Right ventricle myocardium superior (tissue), 1 donor: ENCODE data around the gene B3GNT9. TPM values are rescaled to one million over a fixed set of nuclear protein-coding genes. Genes with fewer than 3 reads are reported as not detected.

ENCODE experiments used
- ATAC-seq: fragments of 200-7000 bp; cut with Tn5 transposase; one replicate; pipeline ENCODE4 v1.9.1; 2020; ENCODE audit warnings: mild to moderate bottlenecking; ENCODE audit not compliant: poor library complexity
- DNase-seq: peaks from one replicate; pipeline ENCODE4 v3.0.0-alpha.2; 2020
- intact Hi-C: fragments of 100-400 bp; cut with DNase I; formaldehyde crosslinking; loops from one replicate; pipeline ENCODE4 v1.11.2; 2022
- long read RNA-seq: library from polyadenylated mRNA; unstranded; transcript quantifications from one replicate; pipeline ENCODE4 v2.0.0, GENCODE V29; 2021
- total RNA-seq: library from RNA; stranded (reverse); fragmentation: NEBNext Ultra II Directional; extraction: Animal tissue kit (Norgen Biotek cat#: 25700); gene quantifications from one replicate; pipeline ENCODE4 v1.2.1, GENCODE V29; 2021
- donor health status: DM: no; HTN: yes; CAD: no; lungs with severe emphysema.

Gene B3GNT9, protein sequence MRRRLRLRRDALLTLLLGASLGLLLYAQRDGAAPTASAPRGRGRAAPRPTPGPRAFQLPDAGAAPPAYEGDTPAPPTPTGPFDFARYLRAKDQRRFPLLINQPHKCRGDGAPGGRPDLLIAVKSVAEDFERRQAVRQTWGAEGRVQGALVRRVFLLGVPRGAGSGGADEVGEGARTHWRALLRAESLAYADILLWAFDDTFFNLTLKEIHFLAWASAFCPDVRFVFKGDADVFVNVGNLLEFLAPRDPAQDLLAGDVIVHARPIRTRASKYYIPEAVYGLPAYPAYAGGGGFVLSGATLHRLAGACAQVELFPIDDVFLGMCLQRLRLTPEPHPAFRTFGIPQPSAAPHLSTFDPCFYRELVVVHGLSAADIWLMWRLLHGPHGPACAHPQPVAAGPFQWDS
- 8.1 TPM for total RNA-seq
- long read RNA-seq, transcript B3GNT9-201 (2 exons, 2,917 nt) = major isoform, 18 of 33 reads
- long read RNA-seq, partial matches to known transcripts = 0 of 33 reads
- long read RNA-seq, other reads (novel, unspliced or antisense) = 15 of 33 reads

DNA sequence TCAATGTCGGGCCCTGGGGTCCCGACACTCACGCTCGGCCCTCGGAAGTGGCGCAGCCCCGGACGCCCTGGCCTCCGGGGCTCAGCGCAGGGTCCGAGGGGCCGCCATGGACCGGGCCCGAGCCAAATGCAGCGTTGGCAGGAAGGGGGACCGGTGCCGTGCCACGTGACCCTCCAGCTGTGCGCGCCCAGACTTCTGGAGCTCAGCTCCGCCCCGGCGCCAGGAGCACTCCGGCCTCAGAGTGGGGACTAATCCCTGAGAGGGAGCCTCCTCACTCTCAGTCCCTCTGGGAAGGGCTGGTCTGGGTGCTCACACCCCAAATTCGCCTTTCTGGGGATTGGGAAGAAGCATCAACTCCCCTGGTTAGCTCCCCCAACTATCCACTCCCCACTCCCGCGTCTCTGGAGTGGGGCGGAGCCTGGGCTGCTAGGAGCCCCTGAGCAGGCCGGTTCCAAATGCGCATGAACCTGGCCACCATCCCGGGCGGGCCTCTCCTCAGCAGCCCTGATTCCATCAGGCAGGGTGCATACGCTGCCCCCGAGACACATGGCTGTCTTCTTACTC lies at the start of gene B3GNT9:
B3GNT9 (minus strand) TSS at position 166 of the 564 bp plus-strand sequence. CDS start 513 bp downstream, outside the sequence.
- DNase-seq (peak; percentile 88), ATAC-seq (peak; percentile 85)
- intact Hi-C loops = no loop called here

- ATAC-seq (no peak), DNase-seq (no peak)
- intact Hi-C loops = no loop called here
Observed at GRCh38 chr16:67200491-67200890, 49.7 kb upstream of the B3GNT9 start.

GRCh38 chr16:67199808-67200198 lies 49.0 kb upstream of the B3GNT9 start:
- no peak for DNase-seq
- intact Hi-C loops = no loop called here
- peak; percentile 19 for ATAC-seq

- DNase-seq (no peak), ATAC-seq (peak; percentile 37)
- intact Hi-C loops = no loop called here
Observed at GRCh38 chr16:67199011-67199807, 48.4 kb upstream of the B3GNT9 start, which contains the start of gene ELMO3. Gene ELMO3, plus strand, starts transcription at chr16:67199131. Its CDS starts 196 bp downstream, at chr16:67199327.

DNA sequence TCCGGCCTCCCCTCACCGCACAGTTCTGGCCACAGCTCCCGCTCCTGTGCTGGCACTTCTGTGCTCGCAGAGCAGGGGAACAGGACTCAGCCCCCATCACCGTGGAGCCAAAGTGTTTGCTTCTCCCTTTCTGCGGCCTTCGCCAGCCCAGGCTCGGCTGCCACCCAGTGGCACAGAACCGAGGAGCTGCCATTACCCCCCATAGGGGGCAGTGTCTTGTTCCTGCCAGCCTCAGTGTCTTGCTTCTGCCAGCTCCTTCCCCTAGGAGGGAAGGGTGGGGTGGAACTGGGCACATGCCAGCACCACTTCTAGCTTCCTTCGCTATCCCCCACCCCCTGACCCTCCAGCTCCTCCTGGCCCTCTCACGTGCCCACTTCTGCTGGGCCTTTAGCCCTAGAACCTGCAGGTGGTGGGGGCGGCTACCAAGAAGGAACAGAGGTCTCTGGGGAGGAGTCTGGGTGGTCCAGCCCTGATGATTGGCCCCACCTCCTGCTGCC lies 47.5 kb upstream of the B3GNT9 start:
- peak; percentile 47 for ATAC-seq
- intact Hi-C loops = no loop called here
- DNase-seq = peak; percentile 60

GRCh38 chr16:67197704-67198103 lies 46.9 kb upstream of the B3GNT9 start:
- intact Hi-C loops = no loop called here
- DNase-seq (no peak), ATAC-seq (no peak)

GRCh38 chr16:67196881-67197280 lies 46.1 kb upstream of the B3GNT9 start:
- no peak for ATAC-seq

DNA sequence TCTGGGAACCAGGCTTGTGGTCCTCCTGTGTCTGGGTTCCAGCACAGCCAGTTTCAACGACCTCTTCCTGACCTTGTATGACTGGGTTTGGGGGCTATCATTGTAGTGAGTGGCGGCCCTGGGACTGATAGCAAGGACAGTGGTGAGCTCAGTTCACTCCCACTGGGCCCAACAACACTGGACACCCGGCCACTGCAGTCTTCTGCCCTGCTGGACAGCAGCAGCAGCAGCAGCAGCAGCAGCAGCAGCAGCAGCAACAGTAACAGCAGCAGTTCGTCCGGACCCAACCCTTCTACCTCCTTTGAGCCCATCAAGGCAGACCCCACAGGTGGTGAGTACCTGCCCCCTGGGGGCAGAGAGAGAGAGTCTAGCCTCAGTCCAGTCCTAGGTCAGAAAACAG lies 44.9 kb upstream of the B3GNT9 start:
- intact Hi-C loops = no loop called here
- DNase-seq (no peak), ATAC-seq (no peak)

More at GRCh38 chr16:67196881-67197280, 46.1 kb upstream of the B3GNT9 start:
- DNase-seq = no peak
- intact Hi-C loops = no loop called here

DNA sequence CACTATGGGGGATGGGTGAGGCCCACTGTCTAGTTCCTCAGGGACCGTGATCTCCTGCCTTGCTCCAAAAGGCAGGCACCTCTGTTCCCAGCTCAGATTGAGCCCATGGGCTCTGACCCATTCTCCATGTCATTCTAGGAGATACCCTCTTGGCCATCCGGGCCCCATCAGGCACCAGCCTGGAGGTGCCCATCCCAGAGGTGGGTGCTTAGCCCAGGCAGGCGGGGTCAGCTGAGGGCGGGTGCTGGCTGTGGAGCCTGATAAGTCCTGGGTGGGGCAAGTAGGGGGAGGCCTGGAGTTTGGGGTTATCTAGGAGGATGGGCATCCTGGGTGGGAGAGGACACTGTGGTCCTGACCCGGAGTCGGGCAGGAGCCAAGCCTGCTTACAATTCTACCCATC lies 43.5 kb upstream of the B3GNT9 start:
- ATAC-seq (no peak), DNase-seq (no peak)
- intact Hi-C loops = no loop called here

DNA sequence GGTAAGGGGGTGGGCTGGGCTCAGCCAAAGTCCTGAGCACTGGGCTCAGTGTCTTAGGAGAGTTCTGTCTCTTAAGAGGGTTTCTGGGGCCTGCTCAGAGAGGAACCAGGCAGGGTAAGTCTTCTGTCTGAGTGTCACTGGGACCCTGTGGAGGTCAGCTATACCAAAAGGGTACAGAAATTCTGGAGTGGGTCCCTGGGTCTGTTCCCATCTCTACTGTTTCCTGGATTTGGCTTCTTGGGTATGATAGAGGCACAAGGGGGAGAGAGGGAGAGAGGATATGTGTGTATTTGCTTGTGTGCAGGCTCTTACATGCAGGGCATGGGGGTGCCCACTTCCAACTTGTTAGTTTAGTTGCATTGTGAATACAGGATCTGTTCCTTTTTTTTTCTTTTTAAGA lies 42.7 kb upstream of the B3GNT9 start:
- intact Hi-C loops = no loop called here
- DNase-seq = no peak
- no peak for ATAC-seq

- DNase-seq (no peak), ATAC-seq (no peak)
- intact Hi-C loops = no loop called here
Observed at GRCh38 chr16:67192781-67193361, 42.1 kb upstream of the B3GNT9 start.

DNA sequence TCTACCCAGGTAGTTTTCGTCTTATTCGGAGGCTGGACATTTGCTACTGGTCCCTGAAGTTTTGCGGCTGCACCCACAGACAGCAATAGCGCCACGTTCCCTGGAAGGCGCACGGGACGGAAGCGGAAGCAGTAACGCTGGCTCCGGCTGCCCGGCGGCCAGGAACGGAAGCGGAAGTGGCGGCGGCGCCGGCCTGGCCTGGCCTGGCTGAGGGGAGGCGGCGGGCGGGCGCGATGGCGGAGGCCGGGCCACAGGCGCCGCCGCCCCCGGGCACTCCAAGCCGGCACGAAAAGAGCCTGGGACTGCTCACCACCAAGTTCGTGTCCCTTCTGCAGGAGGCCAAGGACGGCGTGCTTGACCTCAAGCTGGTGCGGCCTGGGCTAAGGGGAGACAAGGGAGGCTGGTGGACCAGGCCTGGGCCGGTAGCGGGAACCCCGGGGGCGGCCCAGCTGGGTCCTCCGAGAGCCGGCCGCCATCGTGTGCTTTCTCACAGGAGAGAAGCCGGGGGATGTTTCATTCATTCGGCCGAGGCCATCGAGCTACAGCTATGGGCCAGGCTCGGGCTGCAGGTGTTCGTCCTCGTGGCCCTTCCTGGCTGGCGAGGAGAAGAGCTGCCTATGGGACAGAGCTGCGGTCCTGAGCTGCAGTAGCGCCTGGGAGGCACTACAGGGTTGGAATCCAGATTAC lies 41.3 kb upstream of the B3GNT9 start, which contains the start of gene E2F4:
E2F4 (plus strand) TSS at position 161 of the 687 bp plus-strand sequence; CDS start at position 234, 73 bp downstream.
- peak; percentile 97 for ATAC-seq
- intact Hi-C loops = loop anchor here (2.0 kb wide), 1 partner anchor 35 kb away; no protein-coding TSS in a partner anchor
- DNase-seq = peak; percentile 94

- DNase-seq = no peak
- ATAC-seq = no peak
- intact Hi-C loops = loop anchor here (2.0 kb wide), 1 partner anchor 35 kb away; no protein-coding TSS in a partner anchor
Observed at GRCh38 chr16:67191411-67191994, 40.7 kb upstream of the B3GNT9 start.

GRCh38 chr16:67190448-67191399 lies 39.9 kb upstream of the B3GNT9 start:
- no peak for ATAC-seq
- no peak for DNase-seq
- intact Hi-C loops = loop anchor here (2.0 kb wide), 1 partner anchor 34 kb away; no protein-coding TSS in a partner anchor

- intact Hi-C loops = loop anchor here (2.0 kb wide), 1 partner anchor 33 kb away; no protein-coding TSS in a partner anchor
- ATAC-seq = no peak
- DNase-seq = no peak
Observed at GRCh38 chr16:67190041-67190440, 39.2 kb upstream of the B3GNT9 start, which contains the start of gene EXOC3L1. Gene EXOC3L1, minus strand, starts transcription at chr16:67190136. Its CDS starts 460 bp downstream, at chr16:67189676.

GRCh38 chr16:67188798-67189197 lies 38.0 kb upstream of the B3GNT9 start:
- ATAC-seq = no peak

More at GRCh38 chr16:67188798-67189197, 38.0 kb upstream of the B3GNT9 start:
- intact Hi-C loops = no loop called here
- DNase-seq = no peak
